Esophagus squamous epithelium (tissue), 4 donors: ENCODE data around the gene ABCC9.

Source experiments
- POLR2A ChIP-seq, 4 donors: fragments of 450-650 bp; IDR thresholded peaks; one replicate each; pipeline ENCODE4 v1.6.1; 2017; ENCODE audit warnings: antibody characterized with exemption in 4 of 4, mild to moderate bottlenecking in 4 of 4, moderate library complexity in 3 of 4
- TF ChIP-seq, protein P1 (sequence below), 6 experiments: fragments of 450-650 bp in 4 of 6; fragments of 200-600 bp in 2 of 6; sonication (generic) in 2 of 6; IDR thresholded peaks; one replicate each; pipeline ENCODE4 v1.5.1; 2016 to 2019; ENCODE audit warnings: antibody characterized with exemption in 6 of 6, mild to moderate bottlenecking in 4 of 6, moderate library complexity in 4 of 6

DNA sequence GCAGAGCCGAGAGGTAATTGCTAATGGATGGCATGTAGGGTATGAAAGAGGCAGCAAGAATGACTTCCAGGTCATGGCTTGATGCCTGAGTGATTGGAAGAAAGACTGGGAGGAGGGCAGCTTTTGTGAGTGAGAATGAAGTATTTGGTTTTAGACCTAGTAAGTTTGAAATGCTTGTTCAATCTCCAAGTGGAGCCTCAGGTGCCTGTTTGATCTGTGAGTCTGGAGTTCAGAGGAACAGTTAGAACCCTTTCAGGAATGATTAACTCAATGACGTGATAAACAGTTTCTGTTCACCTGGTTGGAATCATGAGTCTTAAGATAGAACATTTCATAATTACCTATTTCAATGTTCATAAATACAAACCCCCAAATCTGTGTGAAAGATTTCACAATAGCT lies 177.2 kb downstream of the ABCC9 start:
- no peak for TF ChIP-seq POLR2A (IDR thresholded peaks at IDR 0.05)
- TF ChIP-seq, protein P1, sequence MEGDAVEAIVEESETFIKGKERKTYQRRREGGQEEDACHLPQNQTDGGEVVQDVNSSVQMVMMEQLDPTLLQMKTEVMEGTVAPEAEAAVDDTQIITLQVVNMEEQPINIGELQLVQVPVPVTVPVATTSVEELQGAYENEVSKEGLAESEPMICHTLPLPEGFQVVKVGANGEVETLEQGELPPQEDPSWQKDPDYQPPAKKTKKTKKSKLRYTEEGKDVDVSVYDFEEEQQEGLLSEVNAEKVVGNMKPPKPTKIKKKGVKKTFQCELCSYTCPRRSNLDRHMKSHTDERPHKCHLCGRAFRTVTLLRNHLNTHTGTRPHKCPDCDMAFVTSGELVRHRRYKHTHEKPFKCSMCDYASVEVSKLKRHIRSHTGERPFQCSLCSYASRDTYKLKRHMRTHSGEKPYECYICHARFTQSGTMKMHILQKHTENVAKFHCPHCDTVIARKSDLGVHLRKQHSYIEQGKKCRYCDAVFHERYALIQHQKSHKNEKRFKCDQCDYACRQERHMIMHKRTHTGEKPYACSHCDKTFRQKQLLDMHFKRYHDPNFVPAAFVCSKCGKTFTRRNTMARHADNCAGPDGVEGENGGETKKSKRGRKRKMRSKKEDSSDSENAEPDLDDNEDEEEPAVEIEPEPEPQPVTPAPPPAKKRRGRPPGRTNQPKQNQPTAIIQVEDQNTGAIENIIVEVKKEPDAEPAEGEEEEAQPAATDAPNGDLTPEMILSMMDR (IDR thresholded peaks at IDR 0.05): no peak
